ENCODE measurements around the gene FNDC11. TPM values are rescaled to one million over a fixed set of nuclear protein-coding genes. Genes with fewer than 3 reads are reported as not detected.
A peak's percentile ranks its signal among the peaks of the same experiment; 100 is the strongest.

FNDC11 gene
- total and polyA plus RNA-seq, 4 donors: 0.57 to 0.84 TPM; not detected in 2

DNA sequence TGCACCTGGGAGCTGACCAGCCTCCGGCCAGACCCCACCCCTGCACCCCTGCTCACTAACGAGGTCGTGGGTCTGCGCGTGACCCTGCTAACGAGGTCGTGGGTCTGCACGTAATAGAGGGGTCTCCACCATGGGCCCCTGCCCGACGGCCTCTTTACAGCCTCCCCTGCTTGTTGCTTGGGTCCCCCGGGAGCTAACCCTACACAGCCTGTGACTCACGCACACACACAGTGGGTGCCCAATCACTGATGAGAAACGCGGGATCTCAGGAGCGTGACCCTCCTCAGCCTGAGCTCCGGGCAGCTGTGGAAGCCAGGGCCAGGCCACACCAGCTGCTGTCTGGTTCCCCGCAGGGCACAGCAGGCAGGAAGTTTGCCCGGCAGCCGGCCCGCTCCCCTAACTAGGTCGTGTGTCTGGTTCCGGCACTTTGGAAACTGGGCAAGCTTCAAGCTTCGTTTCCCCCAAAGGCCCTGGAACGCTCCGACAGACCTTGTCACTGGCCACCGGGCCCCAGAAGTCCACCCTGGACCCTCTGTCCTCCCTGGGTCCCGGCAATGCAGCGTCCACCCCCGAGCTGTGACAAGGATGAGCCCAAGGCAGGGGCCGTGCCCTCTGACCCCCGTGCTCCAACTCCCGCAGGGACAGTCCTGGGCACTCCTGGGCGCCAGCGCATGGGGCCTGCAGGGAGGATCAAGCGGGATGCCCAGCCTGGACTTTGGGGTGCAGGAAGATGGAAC lies 17.6 kb upstream of the FNDC11 start:
- H3K4me3 ChIP-seq (ENCODE audit: low read length in 2 of 2): no peak overlapping the region
- 47 to 56% methylated on average over 35 of the region's 35 CpGs for WGBS, 2 donors
- H3K27me3 ChIP-seq (ENCODE audit: control insufficient read depth in 1 of 2, insufficient read depth in 2 of 2, low read length in 1 of 2): no peaks in the 10 kb centered on the region
- no peak overlapping the region for H3K27ac ChIP-seq (ENCODE audit: low read depth in 1 of 2, low read length in 2 of 2)
- intact Hi-C loops (cut with DNase I): loop anchor here (2.0 to 10.0 kb wide), 4 partner anchors 118 to 438 kb away; partner anchors contain the start of genes ABHD16B (in 1 of the 2), RTEL1 (in 1 of the 2) and STMN3 (in 1 of the 2)
- ATAC-seq (ENCODE audit: low FRiP score) (no peak), DNase-seq (peak in 1 of 2 donors; percentile 53)
- no peaks in the 10 kb centered on the region for H3K36me3 ChIP-seq (ENCODE audit: control insufficient read depth in 1 of 2, insufficient read depth in 2 of 2, low read length in 1 of 2)
- H3K4me1 ChIP-seq (ENCODE audit: control insufficient read depth in 1 of 2, insufficient read depth in 2 of 2, low read length in 2 of 2): no peaks in the 10 kb centered on the region
- no peaks in the 10 kb centered on the region for H3K9me3 ChIP-seq (ENCODE audit: control insufficient read depth, low read length)

DNA sequence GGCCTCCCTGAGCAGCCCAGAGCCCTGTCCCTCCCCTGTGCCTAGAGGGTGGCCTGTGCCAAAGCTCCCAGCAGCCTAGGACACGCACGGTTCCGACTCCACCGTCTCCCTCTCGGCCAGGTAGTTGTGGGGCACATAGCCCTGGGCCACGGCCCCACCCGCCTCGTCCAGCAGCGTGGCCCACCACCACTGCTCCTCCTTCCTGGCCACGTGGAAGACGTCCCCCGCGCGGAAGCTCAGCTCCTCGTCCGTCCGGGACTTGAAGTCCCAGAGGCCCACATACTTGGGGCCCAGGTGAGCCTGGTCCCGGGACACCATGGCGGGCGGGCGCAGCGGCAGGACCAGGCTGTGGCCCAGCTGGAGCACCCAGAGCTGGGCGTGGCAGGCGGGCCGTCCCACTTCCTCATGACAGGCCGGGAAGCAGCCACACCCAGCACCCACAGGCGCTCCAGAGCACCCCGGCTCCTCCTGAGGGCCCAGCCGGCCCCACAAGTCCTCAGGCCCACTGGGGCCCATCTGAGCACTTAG lies 16.9 kb upstream of the FNDC11 start, which contains the start of gene PTK6:
TSS of gene PTK6 (minus strand) at position 380 of the 528 bp plus-strand sequence. CDS start at position 318, 62 bp downstream.
- no peaks in the 10 kb centered on the region for H3K9me3 ChIP-seq (ENCODE audit: control insufficient read depth, low read length)
- H3K36me3 ChIP-seq (ENCODE audit: control insufficient read depth in 1 of 2, insufficient read depth in 2 of 2, low read length in 1 of 2): no peaks in the 10 kb centered on the region
- no peaks in the 10 kb centered on the region for H3K27me3 ChIP-seq (ENCODE audit: control insufficient read depth in 1 of 2, insufficient read depth in 2 of 2, low read length in 1 of 2)
- no peak within 1 kb of the TSS for H3K4me3 ChIP-seq (ENCODE audit: low read length in 2 of 2)
- ATAC-seq (ENCODE audit: low FRiP score): peak; percentile 13
- WGBS, 2 donors: 82 to 84% methylated on average over 26 to 29 of the region's 29 CpGs
- H3K4me1 ChIP-seq (ENCODE audit: control insufficient read depth in 1 of 2, insufficient read depth in 2 of 2, low read length in 2 of 2): no peaks in the 10 kb centered on the region
- intact Hi-C loops (cut with DNase I): loop anchor here (2.0 to 10.0 kb wide), 4 partner anchors 118 to 438 kb away; partner anchors contain the start of genes ABHD16B (in 1 of the 2), RTEL1 (in 1 of the 2) and STMN3 (in 1 of the 2)
- H3K27ac ChIP-seq (ENCODE audit: low read depth in 1 of 2, low read length in 2 of 2): no peak within 1 kb of the TSS
- peak in 1 of 2 donors; percentile 79 for DNase-seq

DNA sequence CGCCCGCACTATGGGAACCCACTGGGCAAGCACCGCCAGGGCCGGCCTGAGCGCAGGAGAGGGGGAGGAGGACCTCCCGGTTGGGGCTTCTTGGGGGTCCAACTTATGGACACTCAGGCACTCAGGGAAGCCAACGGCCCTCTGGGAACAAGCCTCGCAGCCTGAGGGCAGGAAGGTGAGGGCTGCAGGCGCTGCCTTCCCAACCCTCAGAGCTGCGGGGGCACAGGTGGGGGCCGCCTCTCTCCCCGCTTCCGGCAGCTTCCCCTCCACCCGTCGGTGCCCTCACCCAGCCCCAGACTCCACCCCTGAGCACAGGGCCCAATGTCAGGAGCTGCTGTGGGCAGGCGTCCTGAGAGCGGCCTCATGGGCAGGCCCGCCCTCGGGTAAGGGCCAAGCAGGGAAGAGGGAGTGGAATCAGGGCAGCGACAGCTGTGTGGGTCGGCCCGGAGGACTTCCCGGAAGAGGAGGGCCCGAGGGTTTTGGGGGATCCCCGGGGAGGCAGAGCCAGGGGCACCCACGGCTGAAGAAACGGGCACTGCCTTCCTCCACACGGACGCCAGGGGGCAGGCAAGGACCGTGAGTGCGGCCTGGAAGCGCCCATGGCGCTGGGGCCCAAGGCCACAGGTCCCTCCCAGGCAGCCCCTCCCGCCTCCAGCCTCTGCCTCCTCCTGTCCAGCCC lies 16.3 kb upstream of the FNDC11 start:
- Histone ChIP-seq H3K4me1 (ENCODE audit: control insufficient read depth in 1 of 2, insufficient read depth in 2 of 2, low read length in 2 of 2) (no peaks in the 10 kb centered on the region), H3K27me3 (ENCODE audit: control insufficient read depth in 1 of 2, insufficient read depth in 2 of 2, low read length in 1 of 2) (no peaks in the 10 kb centered on the region), H3K27ac (ENCODE audit: low read depth in 1 of 2, low read length in 2 of 2) (no peak overlapping the region), H3K36me3 (ENCODE audit: control insufficient read depth in 1 of 2, insufficient read depth in 2 of 2, low read length in 1 of 2) (no peaks in the 10 kb centered on the region), H3K4me3 (ENCODE audit: low read length in 2 of 2) (no peak overlapping the region), H3K9me3 (ENCODE audit: control insufficient read depth, low read length) (no peaks in the 10 kb centered on the region)
- ATAC-seq (ENCODE audit: low FRiP score) (peak; percentile 90), DNase-seq (peak; percentile 94)
- intact Hi-C loops (cut with DNase I): loop anchor here (1.0 to 10.0 kb wide), 5 partner anchors 117 to 437 kb away; partner anchors contain the start of genes ABHD16B (in 1 of the 2), RTEL1 (in 1 of the 2) and STMN3 (in 1 of the 2)
- 15 to 17% methylated on average over 26 to 34 of the region's 34 CpGs for WGBS, 2 donors

DNA sequence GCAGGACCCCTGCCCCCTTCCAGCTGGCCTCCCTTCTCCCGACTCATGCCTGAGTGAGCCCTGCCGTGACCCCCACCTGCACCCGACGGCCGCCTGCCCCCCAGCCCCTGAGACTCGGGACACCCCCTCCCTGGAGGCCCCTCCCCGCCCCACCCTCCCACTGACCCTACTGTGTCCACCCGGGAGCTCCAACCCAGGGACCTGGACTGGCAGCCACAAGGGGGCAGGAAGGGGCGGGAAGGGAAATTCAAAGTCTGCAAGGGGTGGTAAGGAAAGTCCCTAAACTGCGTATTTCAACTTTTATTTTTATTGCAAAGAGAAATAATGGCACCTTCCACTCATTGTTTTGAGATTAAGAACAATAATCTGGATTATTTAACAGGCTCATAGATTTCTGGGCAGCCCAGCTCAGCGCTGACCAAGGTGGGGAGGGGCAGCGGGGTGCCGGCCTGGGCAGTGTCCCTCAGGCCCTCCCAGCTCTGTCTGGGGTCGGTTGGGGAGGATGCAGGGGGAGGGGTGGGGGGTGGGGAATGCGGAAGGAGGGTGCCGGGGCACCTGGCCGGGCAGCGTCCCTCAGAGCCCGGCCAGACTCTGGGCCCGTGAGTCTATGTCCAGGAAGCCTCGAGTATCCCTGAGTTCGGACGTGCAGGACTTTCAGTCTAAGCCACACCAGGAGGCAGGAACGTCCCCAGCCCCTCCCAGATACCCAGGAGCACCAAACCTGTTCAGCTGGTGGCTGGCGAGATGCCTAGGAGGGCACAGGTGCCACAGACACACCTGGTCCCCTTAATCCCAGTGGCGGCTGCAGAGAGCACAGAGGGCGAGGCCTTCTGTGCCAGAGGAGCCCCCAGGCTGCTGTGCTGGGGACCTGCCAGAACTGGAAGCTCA lies 15.5 kb upstream of the FNDC11 start:
- Histone ChIP-seq H3K27ac (ENCODE audit: low read depth in 1 of 2, low read length in 2 of 2) (no peak overlapping the region), H3K27me3 (ENCODE audit: control insufficient read depth in 1 of 2, insufficient read depth in 2 of 2, low read length in 1 of 2) (no peaks in the 10 kb centered on the region), H3K4me1 (ENCODE audit: control insufficient read depth in 1 of 2, insufficient read depth in 2 of 2, low read length in 2 of 2) (no peaks in the 10 kb centered on the region), H3K9me3 (ENCODE audit: control insufficient read depth, low read length) (no peaks in the 10 kb centered on the region), H3K36me3 (ENCODE audit: control insufficient read depth in 1 of 2, insufficient read depth in 2 of 2, low read length in 1 of 2) (no peaks in the 10 kb centered on the region), H3K4me3 (ENCODE audit: low read length in 2 of 2) (no peak overlapping the region)
- DNase-seq (no peak), ATAC-seq (ENCODE audit: low FRiP score) (peak; percentile 33)
- 48 to 52% methylated on average over 26 to 27 of the region's 27 CpGs for WGBS, 2 donors
- intact Hi-C loops (cut with DNase I): loop anchor here in 1 of 2 donors (1.0 to 10.0 kb wide), 4 partner anchors 116 to 436 kb away; partner anchors contain the start of genes ABHD16B, RTEL1 and STMN3

DNA sequence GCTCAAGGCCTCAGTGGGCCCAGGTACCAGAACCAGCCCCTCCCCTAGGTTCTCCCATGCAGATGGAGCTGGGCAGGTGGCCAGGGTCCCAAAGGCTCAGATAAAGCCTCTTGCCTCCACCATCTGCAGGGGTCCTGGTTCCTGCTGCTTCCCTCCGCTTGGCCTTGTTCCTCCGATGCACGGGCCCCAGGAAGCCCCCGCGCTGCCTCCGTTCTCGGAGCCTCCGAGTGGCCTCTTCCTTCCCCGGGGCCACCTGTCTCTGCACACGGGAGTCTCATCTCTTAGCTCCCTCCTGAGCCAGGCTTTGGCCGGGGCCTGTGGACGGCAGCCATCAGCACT lies 14.9 kb upstream of the FNDC11 start:
- intact Hi-C loops (cut with DNase I): loop anchor here in 1 of 2 donors (5.0 to 10.0 kb wide), 3 partner anchors 116 to 323 kb away; partner anchors contain the start of genes ABHD16B, RTEL1 and STMN3
- H3K9me3 ChIP-seq (ENCODE audit: control insufficient read depth, low read length): no peaks in the 10 kb centered on the region
- H3K4me3 ChIP-seq (ENCODE audit: low read length in 2 of 2): no peak overlapping the region
- ATAC-seq (ENCODE audit: low FRiP score) (no peak), DNase-seq (no peak)
- no peaks in the 10 kb centered on the region for H3K27me3 ChIP-seq (ENCODE audit: control insufficient read depth in 1 of 2, insufficient read depth in 2 of 2, low read length in 1 of 2)
- no peak overlapping the region for H3K27ac ChIP-seq (ENCODE audit: low read depth in 1 of 2, low read length in 2 of 2)
- no peaks in the 10 kb centered on the region for H3K4me1 ChIP-seq (ENCODE audit: control insufficient read depth in 1 of 2, insufficient read depth in 2 of 2, low read length in 2 of 2)
- H3K36me3 ChIP-seq (ENCODE audit: control insufficient read depth in 1 of 2, insufficient read depth in 2 of 2, low read length in 1 of 2): no peaks in the 10 kb centered on the region
- 88 to 94% methylated on average over 12 of the region's 12 CpGs for WGBS, 2 donors

DNA sequence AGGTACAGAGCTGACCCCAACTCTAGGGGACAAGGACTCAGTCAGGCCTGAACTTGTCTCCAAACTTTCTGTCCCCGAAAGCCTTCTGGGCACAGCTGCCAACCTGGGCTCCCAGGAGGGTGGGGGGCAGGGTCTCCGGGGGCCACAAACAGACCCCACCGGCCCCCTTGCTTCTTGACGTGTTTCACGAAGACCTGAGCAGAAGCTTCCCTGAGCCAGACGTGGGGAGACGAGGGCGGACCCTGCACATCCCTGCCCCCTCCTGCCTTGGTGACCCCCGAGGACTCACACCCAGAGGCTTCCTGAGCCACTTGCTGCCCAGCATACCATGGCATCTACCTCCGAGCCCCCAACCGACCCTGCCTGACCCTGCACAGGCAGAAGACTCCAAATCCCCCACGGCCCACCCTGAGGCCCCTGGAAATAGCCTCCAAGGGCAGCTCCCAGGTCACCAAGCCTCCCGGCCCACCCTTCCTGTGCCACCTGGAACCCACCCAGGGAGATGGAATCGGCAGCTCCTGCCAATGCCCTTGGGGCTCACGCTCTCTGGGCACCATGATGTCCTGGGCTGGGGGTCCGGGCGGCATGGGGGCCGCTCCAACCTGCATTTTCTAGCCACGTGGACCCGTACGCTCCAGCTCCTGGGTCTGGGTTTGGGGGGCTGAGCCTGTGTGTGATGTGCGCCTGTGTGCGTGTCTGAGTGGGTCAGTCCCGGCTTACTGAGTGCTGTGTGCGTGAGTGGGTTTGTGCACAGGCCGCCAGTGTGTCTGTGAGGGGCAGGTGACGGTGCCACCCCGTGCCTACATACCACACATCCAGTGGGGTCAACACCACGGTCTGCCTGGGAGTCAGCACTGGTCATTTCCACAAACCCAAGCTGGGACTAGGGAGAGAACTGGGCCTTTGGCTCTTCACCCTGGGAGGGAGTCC lies 14.3 kb upstream of the FNDC11 start:
- Histone ChIP-seq H3K27ac (ENCODE audit: low read depth in 1 of 2, low read length in 2 of 2) (no peak overlapping the region), H3K4me1 (ENCODE audit: control insufficient read depth in 1 of 2, insufficient read depth in 2 of 2, low read length in 2 of 2) (no peaks in the 10 kb centered on the region), H3K27me3 (ENCODE audit: control insufficient read depth in 1 of 2, insufficient read depth in 2 of 2, low read length in 1 of 2) (no peaks in the 10 kb centered on the region), H3K9me3 (ENCODE audit: control insufficient read depth, low read length) (no peaks in the 10 kb centered on the region), H3K4me3 (ENCODE audit: low read length in 2 of 2) (no peak overlapping the region), H3K36me3 (ENCODE audit: control insufficient read depth in 1 of 2, insufficient read depth in 2 of 2, low read length in 1 of 2) (no peaks in the 10 kb centered on the region)
- WGBS, 2 donors: 89 to 94% methylated on average over 27 to 29 of the region's 29 CpGs
- DNase-seq (no peak), ATAC-seq (ENCODE audit: low FRiP score) (no peak)
- intact Hi-C loops (cut with DNase I): loop anchor here in 1 of 2 donors (5.0 to 10.0 kb wide), 3 partner anchors 115 to 323 kb away; partner anchors contain the start of genes ABHD16B, RTEL1 and STMN3

DNA sequence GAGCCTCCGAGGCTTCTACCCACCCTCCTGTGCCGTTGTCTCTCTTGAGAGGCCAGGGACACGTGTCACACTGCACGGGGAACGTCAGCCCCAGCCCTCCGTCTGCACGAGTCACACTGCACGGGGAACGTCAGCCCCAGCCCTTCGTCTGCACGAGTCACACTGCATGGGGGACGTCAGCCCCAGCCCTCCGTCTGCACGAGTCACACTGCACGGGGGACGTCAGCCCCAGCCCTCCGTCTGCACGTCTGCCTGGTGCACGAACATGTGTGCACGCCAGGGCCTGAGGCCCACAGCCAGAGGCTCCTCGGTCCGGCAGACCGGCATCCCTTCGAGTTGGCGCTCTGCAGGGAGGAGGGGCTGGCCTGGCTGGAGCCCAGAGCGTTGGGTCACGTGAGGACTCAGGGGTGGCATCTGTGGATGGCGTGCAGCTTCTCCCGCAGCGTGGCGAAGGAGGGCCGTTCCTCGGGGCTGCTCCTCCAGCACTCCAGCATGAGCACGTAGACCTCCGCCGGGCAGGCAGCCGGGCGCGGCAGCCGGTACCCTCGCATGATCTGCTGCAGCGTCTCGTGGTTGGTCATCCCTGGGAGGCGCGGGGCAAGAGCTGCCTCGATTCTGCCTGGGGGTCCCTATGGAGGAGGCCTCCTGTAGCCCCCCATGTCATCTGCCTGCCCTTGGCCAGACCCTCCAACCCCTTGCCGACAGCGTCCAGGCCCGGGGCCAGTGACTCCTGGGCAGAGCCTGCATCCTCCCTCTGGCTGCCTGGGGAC lies 13.4 kb upstream of the FNDC11 start:
- no peaks in the 10 kb centered on the region for H3K36me3 ChIP-seq (ENCODE audit: control insufficient read depth in 1 of 2, insufficient read depth in 2 of 2, low read length in 1 of 2)
- no peaks in the 10 kb centered on the region for H3K27me3 ChIP-seq (ENCODE audit: control insufficient read depth in 1 of 2, insufficient read depth in 2 of 2, low read length in 1 of 2)
- no peaks in the 10 kb centered on the region for H3K9me3 ChIP-seq (ENCODE audit: control insufficient read depth, low read length)
- DNase-seq: no peak
- ATAC-seq (ENCODE audit: low FRiP score): no peak
- WGBS, 2 donors: 52 to 59% methylated on average over 49 of the region's 49 CpGs
- no peaks in the 10 kb centered on the region for H3K4me1 ChIP-seq (ENCODE audit: control insufficient read depth in 1 of 2, insufficient read depth in 2 of 2, low read length in 2 of 2)
- no peak overlapping the region for H3K4me3 ChIP-seq (ENCODE audit: low read length in 2 of 2)
- H3K27ac ChIP-seq (ENCODE audit: low read depth in 1 of 2, low read length in 2 of 2): no peak overlapping the region
- intact Hi-C loops (cut with DNase I): no loop called here

Measured in aorta (tissue), 5 donors.